ENCODE data around the gene RTL5. TPM values are rescaled to one million over a fixed set of nuclear protein-coding genes. Genes with fewer than 3 reads are reported as not detected.

Gene RTL5
- total and polyA plus RNA-seq, 2 donors (not counting 1 experiment from before 2014, with no cell fraction given): 4.2 to 4.5 TPM

- H3K4me2 ChIP-seq (ENCODE audit: extremely low read depth, insufficient read depth, low read length): no peak overlapping the region
- H3K4me3 ChIP-seq (replicated peaks in 1 of 4; ENCODE audit: control extremely low read depth in 1 of 4, insufficient read depth in 1 of 4, low read depth in 3 of 4, low read length in 4 of 4): no peak overlapping the region
- H3K27ac ChIP-seq (ENCODE audit: insufficient read depth, low read length): no peak overlapping the region
- H3K9me3 ChIP-seq (ENCODE audit: control insufficient read depth, insufficient read depth, low read depth, low read length): no peaks in the 10 kb centered on the region
- no peak overlapping the region for H2AFZ ChIP-seq (ENCODE audit: low read length)
- H3K36me3 ChIP-seq (ENCODE audit: control insufficient read depth, insufficient read depth, low read length): no peaks in the 10 kb centered on the region
- DNase-seq (ENCODE audit: low read depth in 2 of 2): no peak
- H4K20me1 ChIP-seq (ENCODE audit: control insufficient read depth, extremely low read depth, insufficient read depth, low read length): no peaks in the 10 kb centered on the region
- H3K27me3 ChIP-seq (ENCODE audit: control insufficient read depth, insufficient read depth, low read length): peaks cover 2% of the 10 kb centered on the region
- no peaks in the 10 kb centered on the region for H3K4me1 ChIP-seq (ENCODE audit: control insufficient read depth, extremely low read depth, insufficient read depth, low read length)
- no peak overlapping the region for H3K9ac ChIP-seq (ENCODE audit: insufficient read depth, low read length)
- TF ChIP-seq EZH2 (IDR thresholded peaks at IDR 0.05; ENCODE audit: low read length, missing control alignments): no peak
- no peak for TF ChIP-seq CTCF (conservative IDR thresholded peaks at IDR 0.05 in 1 of 2, IDR thresholded peaks at IDR 0.05 in 1 of 2; ENCODE audit: low read depth in 1 of 2, low read length in 2 of 2)
- no peaks in the 10 kb centered on the region for H3K79me2 ChIP-seq (ENCODE audit: control insufficient read depth, insufficient read depth, low read length)
Measured at GRCh38 chrX:72114807-72115206, 16.9 kb downstream of the RTL5 start.

- Histone ChIP-seq H2AFZ (ENCODE audit: low read length) (no peak overlapping the region), H3K9me3 (ENCODE audit: control insufficient read depth, insufficient read depth, low read depth, low read length) (no peaks in the 10 kb centered on the region), H3K9ac (ENCODE audit: insufficient read depth, low read length) (no peak overlapping the region), H3K27ac (ENCODE audit: insufficient read depth, low read length) (no peak overlapping the region), H3K4me1 (ENCODE audit: control insufficient read depth, extremely low read depth, insufficient read depth, low read length) (no peaks in the 10 kb centered on the region), H3K4me3 (replicated peaks in 1 of 4; ENCODE audit: control extremely low read depth in 1 of 4, insufficient read depth in 1 of 4, low read depth in 3 of 4, low read length in 4 of 4) (no peak overlapping the region), H3K4me2 (ENCODE audit: extremely low read depth, insufficient read depth, low read length) (no peak overlapping the region), H3K36me3 (ENCODE audit: control insufficient read depth, insufficient read depth, low read length) (no peaks in the 10 kb centered on the region), H3K27me3 (ENCODE audit: control insufficient read depth, insufficient read depth, low read length) (peaks cover 2% of the 10 kb centered on the region), H4K20me1 (ENCODE audit: control insufficient read depth, extremely low read depth, insufficient read depth, low read length) (no peaks in the 10 kb centered on the region), H3K79me2 (ENCODE audit: control insufficient read depth, insufficient read depth, low read length) (no peaks in the 10 kb centered on the region)
- DNase-seq (ENCODE audit: low read depth in 2 of 2): no peak
- TF ChIP-seq CTCF (conservative IDR thresholded peaks at IDR 0.05 in 1 of 2, IDR thresholded peaks at IDR 0.05 in 1 of 2; ENCODE audit: low read depth in 1 of 2, low read length in 2 of 2) (no peak), EZH2 (IDR thresholded peaks at IDR 0.05; ENCODE audit: low read length, missing control alignments) (no peak)
Measured at GRCh38 chrX:72114306-72114705, 17.4 kb downstream of the RTL5 start.

- no peak overlapping the region for H3K27ac ChIP-seq (ENCODE audit: insufficient read depth, low read length)
- H3K9ac ChIP-seq (ENCODE audit: insufficient read depth, low read length): no peak overlapping the region
- no peak overlapping the region for H3K4me3 ChIP-seq (replicated peaks in 1 of 4; ENCODE audit: control extremely low read depth in 1 of 4, insufficient read depth in 1 of 4, low read depth in 3 of 4, low read length in 4 of 4)
- no peaks in the 10 kb centered on the region for H3K4me1 ChIP-seq (ENCODE audit: control insufficient read depth, extremely low read depth, insufficient read depth, low read length)
- H4K20me1 ChIP-seq (ENCODE audit: control insufficient read depth, extremely low read depth, insufficient read depth, low read length): no peaks in the 10 kb centered on the region
- H3K27me3 ChIP-seq (ENCODE audit: control insufficient read depth, insufficient read depth, low read length): peaks cover 2% of the 10 kb centered on the region
- no peak for TF ChIP-seq EZH2 (IDR thresholded peaks at IDR 0.05; ENCODE audit: low read length, missing control alignments)
- TF ChIP-seq CTCF (conservative IDR thresholded peaks at IDR 0.05 in 1 of 2, IDR thresholded peaks at IDR 0.05 in 1 of 2; ENCODE audit: low read depth in 1 of 2, low read length in 2 of 2): no peak
- DNase-seq (ENCODE audit: low read depth in 2 of 2): no peak
- H3K4me2 ChIP-seq (ENCODE audit: extremely low read depth, insufficient read depth, low read length): no peak overlapping the region
- H2AFZ ChIP-seq (ENCODE audit: low read length): no peak overlapping the region
- no peaks in the 10 kb centered on the region for H3K79me2 ChIP-seq (ENCODE audit: control insufficient read depth, insufficient read depth, low read length)
- no peaks in the 10 kb centered on the region for H3K9me3 ChIP-seq (ENCODE audit: control insufficient read depth, insufficient read depth, low read depth, low read length)
- no peaks in the 10 kb centered on the region for H3K36me3 ChIP-seq (ENCODE audit: control insufficient read depth, insufficient read depth, low read length)
Measured at GRCh38 chrX:72113461-72113860, 18.3 kb downstream of the RTL5 start.
